DOHH2 (cell line): Measurements from ENCODE around the gene LCN10.

ENCODE experiments used
- H3F3A ChIP-seq: fragments of 200-600 bp; sonication (generic), shearing (Covaris generic); 2 replicates; pipeline ENCODE4 v1.6.0; 2016; ENCODE audit warnings: antibody characterized with exemption, mild to moderate bottlenecking; ENCODE audit not compliant: control insufficient read depth, insufficient read depth
- H3K27ac ChIP-seq: fragments of 200-600 bp; sonication (generic); 2 replicates; pipeline ENCODE4 v1.5.1; 2014; ENCODE audit warnings: low read depth, mild to moderate bottlenecking, low read length, moderate library complexity
- H3K27me3 ChIP-seq: fragments of 200-600 bp; sonication (generic); 2 replicates; pipeline ENCODE4 v1.6.1; 2014; ENCODE audit warnings: mild to moderate bottlenecking, low read length, mixed read lengths; ENCODE audit not compliant: control insufficient read depth
- H3K36me3 ChIP-seq: fragments of 200-600 bp; sonication (generic); 2 replicates; pipeline ENCODE4 v1.6.1; 2014; ENCODE audit warnings: mild to moderate bottlenecking, low read length, moderate library complexity, mixed read lengths; ENCODE audit not compliant: control insufficient read depth
- H3K4me1 ChIP-seq: fragments of 200-600 bp; sonication (generic); 2 replicates; pipeline ENCODE4 v1.6.1; 2014; ENCODE audit warnings: mild to moderate bottlenecking, low read length, mixed read lengths; ENCODE audit not compliant: control insufficient read depth
- H3K4me2 ChIP-seq: fragments of 200-600 bp; sonication (generic); 2 replicates; pipeline ENCODE4 v1.6.0; 2014; ENCODE audit warnings: mild to moderate bottlenecking, low read length, moderate library complexity
- H3K4me3 ChIP-seq: fragments of 200-600 bp; sonication (generic); 2 replicates; pipeline ENCODE4 v1.5.1; 2014; ENCODE audit warnings: mild to moderate bottlenecking, low read length, mixed read lengths
- H3K79me2 ChIP-seq: fragments of 200-600 bp; sonication (generic); 2 replicates; pipeline ENCODE4 v1.6.1; 2014; ENCODE audit warnings: mild to moderate bottlenecking, low read length, mixed read lengths; ENCODE audit not compliant: control insufficient read depth
- H3K9me2 ChIP-seq: fragments of 200-600 bp; sonication (generic); replicated peaks from 2 replicates; pipeline ENCODE4 v1.6.1; 2014; ENCODE audit warnings: mild to moderate bottlenecking, low read length, mixed read lengths; ENCODE audit not compliant: control insufficient read depth
- H3K9me3 ChIP-seq: fragments of 200-600 bp; sonication (generic); 2 replicates; pipeline ENCODE4 v1.6.1; 2014; ENCODE audit warnings: antibody characterized with exemption, low read length, mixed read lengths; ENCODE audit not compliant: control insufficient read depth, insufficient read depth
- H4K20me1 ChIP-seq: fragments of 200-600 bp; sonication (generic); 2 replicates; pipeline ENCODE4 v1.6.0; 2014; ENCODE audit warnings: low read depth, mild to moderate bottlenecking, antibody characterized with exemption, low read length, moderate library complexity; ENCODE audit not compliant: control insufficient read depth, insufficient read depth
- EZH2phosphoT487 ChIP-seq: fragments of 200-600 bp; sonication (generic); IDR thresholded peaks from 2 replicates; pipeline ENCODE4 v1.6.1; 2017; ENCODE audit warnings: borderline replicate concordance, mild to moderate bottlenecking, antibody characterized with exemption, low read length, moderate library complexity, mixed read lengths
- TF ChIP-seq, protein P1 (sequence below): fragments of 200-600 bp; sonication (generic); IDR thresholded peaks from one replicate; pipeline ENCODE4 v1.5.1; 2014; ENCODE audit warnings: antibody characterized with exemption, mild to moderate bottlenecking, low read depth, low read length; ENCODE audit not compliant: poor library complexity, severe bottlenecking

Gene LCN10

DNA sequence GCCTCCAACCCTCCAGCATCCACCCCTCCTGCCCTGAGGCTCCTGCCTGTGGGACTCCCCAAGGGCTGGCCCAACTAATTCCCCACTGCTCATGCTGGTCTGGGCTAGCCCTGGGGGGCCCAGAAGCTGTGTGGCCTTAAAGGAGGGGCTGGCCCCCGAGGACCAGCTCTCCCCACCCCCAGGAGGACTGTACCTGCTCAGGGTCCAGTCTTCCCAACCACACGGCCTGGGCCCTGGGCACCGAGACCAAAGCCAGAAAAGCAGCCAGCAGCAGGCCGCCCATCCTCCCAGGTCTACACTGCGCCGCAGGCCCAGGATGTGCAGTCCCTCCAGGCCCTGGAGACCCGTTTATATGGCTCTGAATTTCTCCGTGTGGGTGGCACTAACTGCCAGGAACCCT is 5.5 kb upstream of the LCN10 start, which contains the start of gene LCN6:
Gene LCN6 (minus strand): TSS at position 325 of the 400 bp plus-strand sequence. CDS start 42 bp downstream, at position 283.
- Histone ChIP-seq H3K4me2 (peak within 1 kb of the TSS; percentile 54), H3F3A (peaks cover 5% of the 10 kb centered on the region; the same call in 1 of the 2 replicates), H3K27ac (peak within 1 kb of the TSS; percentile 81), H3K9me3 (peaks cover 22% of the 10 kb centered on the region), H3K4me3 (peak within 1 kb of the TSS; percentile 39; the same call in 1 of the 2 replicates), H4K20me1 (no peaks in the 10 kb centered on the region), H3K4me1 (peaks cover 34% of the 10 kb centered on the region), H3K27me3 (peaks cover 12% of the 10 kb centered on the region; the same call in 1 of the 2 replicates), H3K36me3 (no peaks in the 10 kb centered on the region), H3K79me2 (no peaks in the 10 kb centered on the region), H3K9me2 (no peaks in the 10 kb centered on the region)
- no peak for TF ChIP-seq EZH2phosphoT487
- TF ChIP-seq, protein P1, sequence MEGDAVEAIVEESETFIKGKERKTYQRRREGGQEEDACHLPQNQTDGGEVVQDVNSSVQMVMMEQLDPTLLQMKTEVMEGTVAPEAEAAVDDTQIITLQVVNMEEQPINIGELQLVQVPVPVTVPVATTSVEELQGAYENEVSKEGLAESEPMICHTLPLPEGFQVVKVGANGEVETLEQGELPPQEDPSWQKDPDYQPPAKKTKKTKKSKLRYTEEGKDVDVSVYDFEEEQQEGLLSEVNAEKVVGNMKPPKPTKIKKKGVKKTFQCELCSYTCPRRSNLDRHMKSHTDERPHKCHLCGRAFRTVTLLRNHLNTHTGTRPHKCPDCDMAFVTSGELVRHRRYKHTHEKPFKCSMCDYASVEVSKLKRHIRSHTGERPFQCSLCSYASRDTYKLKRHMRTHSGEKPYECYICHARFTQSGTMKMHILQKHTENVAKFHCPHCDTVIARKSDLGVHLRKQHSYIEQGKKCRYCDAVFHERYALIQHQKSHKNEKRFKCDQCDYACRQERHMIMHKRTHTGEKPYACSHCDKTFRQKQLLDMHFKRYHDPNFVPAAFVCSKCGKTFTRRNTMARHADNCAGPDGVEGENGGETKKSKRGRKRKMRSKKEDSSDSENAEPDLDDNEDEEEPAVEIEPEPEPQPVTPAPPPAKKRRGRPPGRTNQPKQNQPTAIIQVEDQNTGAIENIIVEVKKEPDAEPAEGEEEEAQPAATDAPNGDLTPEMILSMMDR, result no peak

GRCh38 chr9:136747161-136748060 is 4.7 kb upstream of the LCN10 start:
- Histone ChIP-seq H3F3A (peaks cover 5% of the 10 kb centered on the region; the same call in 1 of the 2 replicates), H3K9me3 (peaks cover 16% of the 10 kb centered on the region)

GRCh38 chr9:136746621-136747020 is 3.9 kb upstream of the LCN10 start:
- no peaks in the 10 kb centered on the region for H4K20me1 ChIP-seq
- TF ChIP-seq, protein P1, result no peak
- no peak for TF ChIP-seq EZH2phosphoT487
- no peak overlapping the region for H3K4me2 ChIP-seq
- H3K9me3 ChIP-seq, result peaks cover 8% of the 10 kb centered on the region
- H3K27me3 ChIP-seq, result peaks cover 28% of the 10 kb centered on the region
- H3K4me1 ChIP-seq, result peaks cover 47% of the 10 kb centered on the region
- no peaks in the 10 kb centered on the region for H3K79me2 ChIP-seq
- no peak overlapping the region for H3K27ac ChIP-seq
- peaks cover 5% of the 10 kb centered on the region; the same call in 1 of the 2 replicates for H3F3A ChIP-seq
- H3K9me2 ChIP-seq, result no peaks in the 10 kb centered on the region
- H3K4me3 ChIP-seq, result no peak overlapping the region
- no peaks in the 10 kb centered on the region for H3K36me3 ChIP-seq

More at GRCh38 chr9:136747161-136748060, 4.7 kb upstream of the LCN10 start:
- Histone ChIP-seq H3K4me1 (peaks cover 39% of the 10 kb centered on the region), H3K4me2 (no peak overlapping the region), H3K79me2 (no peaks in the 10 kb centered on the region), H4K20me1 (no peaks in the 10 kb centered on the region), H3K4me3 (no peak overlapping the region), H3K27me3 (peaks cover 20% of the 10 kb centered on the region), H3K27ac (no peak overlapping the region), H3K9me2 (no peaks in the 10 kb centered on the region), H3K36me3 (no peaks in the 10 kb centered on the region)
- no peak for TF ChIP-seq EZH2phosphoT487
- TF ChIP-seq, protein P1, result no peak
